ENCODE data around the gene TAS2R20. TPM values are rescaled to one million over a fixed set of nuclear protein-coding genes. Genes with fewer than 3 reads are reported as not detected.

TAS2R20 gene
- total and polyA plus RNA-seq, 2 of the 8 experiments (the other 6 are each of a cell fraction or from before 2014, with no cell fraction given) = 0.57 to 0.71 TPM

DNA sequence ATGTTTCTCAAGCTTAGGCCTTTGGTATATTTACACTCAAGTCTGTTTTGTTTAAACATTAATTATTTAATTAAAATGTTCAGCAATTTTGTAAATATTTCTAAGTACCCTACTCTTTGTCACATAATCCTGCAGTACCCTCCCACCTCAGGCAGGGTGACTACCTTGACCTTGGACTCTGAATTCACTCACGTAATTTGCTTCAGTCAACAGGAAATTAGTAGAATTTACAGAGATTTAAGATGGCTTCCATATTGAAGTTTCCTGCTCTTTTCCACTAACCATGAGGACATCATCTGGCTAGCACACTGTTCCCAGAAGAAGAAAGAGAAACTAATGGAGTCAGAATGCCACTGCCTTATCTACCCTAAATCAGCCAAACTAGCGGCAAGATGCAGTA is 25.3 kb upstream of the TAS2R20 start:
- Histone ChIP-seq H3K36me3 (ENCODE audit: control insufficient read depth in 2 of 4, insufficient read depth in 4 of 4, low read length in 3 of 4) (no peaks in the 10 kb centered on the region), H3K18ac (ENCODE audit: extremely low read depth, low read length) (no peak overlapping the region), H2BK20ac (ENCODE audit: low read length) (no peak overlapping the region), H3K4ac (replicated peaks; ENCODE audit: insufficient read length, low read depth, low read length) (no peak overlapping the region), H3K4me2 (ENCODE audit: insufficient read depth in 1 of 2, low read depth in 2 of 2, low read length in 2 of 2) (no peak overlapping the region), H2BK12ac (ENCODE audit: low read depth, low read length) (no peak overlapping the region), H2AFZ (ENCODE audit: low read length) (no peak overlapping the region), H3K27ac (ENCODE audit: low read depth, low read length) (no peak overlapping the region), H3K79me2 (ENCODE audit: control insufficient read depth in 1 of 2, insufficient read depth in 2 of 2, low read length in 2 of 2) (no peaks in the 10 kb centered on the region), H4K8ac (ENCODE audit: extremely low read depth, insufficient read depth, low read length) (no peak overlapping the region), H3K9me3 (ENCODE audit: insufficient read depth in 2 of 2, low read depth in 1 of 2, low read length in 1 of 2) (no peaks in the 10 kb centered on the region), H3K27me3 (replicated peaks in 1 of 4; ENCODE audit: control insufficient read depth in 3 of 4, extremely low read depth in 1 of 4, insufficient read depth in 3 of 4, low read length in 3 of 4) (peaks cover 0 to 2% (median 0%) of the 10 kb centered on the region in 4 experiments; a peak in 1 of 7 replicates), H3K4me3 (ENCODE audit: extremely low read depth in 1 of 4, insufficient read depth in 2 of 4, low read depth in 3 of 4, low read length in 4 of 4) (no peak overlapping the region), H3K79me1 (ENCODE audit: low read depth, low read length) (no peaks in the 10 kb centered on the region), H3K14ac (ENCODE audit: insufficient read length) (no peak overlapping the region), H3K23me2 (ENCODE audit: low read depth, low read length) (no peaks in the 10 kb centered on the region), H3K23ac (ENCODE audit: insufficient read length) (no peak overlapping the region), H2BK15ac (ENCODE audit: low read length) (no peak overlapping the region), H3K56ac (replicated peaks; ENCODE audit: insufficient read length, low read depth, low read length) (no peak overlapping the region), H4K20me1 (replicated peaks in 1 of 2; ENCODE audit: control insufficient read depth in 1 of 2, insufficient read depth in 2 of 2, low read length in 2 of 2) (peaks cover 0 to 2% of the 10 kb centered on the region in 2 experiments), H2AK5ac (ENCODE audit: low read depth, low read length) (no peak overlapping the region), H4K91ac (replicated peaks; ENCODE audit: insufficient read length, low read length) (no peak overlapping the region), H3K9ac (replicated peaks in 1 of 4; ENCODE audit: extremely low read depth in 1 of 4, low read depth in 3 of 4, low read length in 3 of 4) (no peak overlapping the region), H4K5ac (ENCODE audit: insufficient read length, low read depth, low read length) (no peak overlapping the region), H2BK120ac (replicated peaks; ENCODE audit: low read depth, low read length) (no peak overlapping the region), H2BK5ac (ENCODE audit: low read depth, low read length) (no peak overlapping the region), H3K4me1 (replicated peaks in 1 of 4; ENCODE audit: control insufficient read depth in 3 of 4, insufficient read depth in 4 of 4, low read length in 3 of 4) (no peaks in the 10 kb centered on the region)
- no peak for FAIRE-seq
- DNase-seq (ENCODE audit: low read depth in 1 of 2, low spot score in 2 of 2) = no peak
- CTCF ChIA-PET (ENCODE audit: partially characterized antibody) = interaction anchor here (0.7 to 1.2 kb wide), 3 partner anchors 9 to 462 kb away, joined by 3 to 4 read pairs (median 3); no protein-coding TSS in a partner anchor
- TF ChIP-seq SRF (IDR thresholded peaks at IDR 0.05; ENCODE audit: low read depth, low read length) = no peak
- no peak for TF ChIP-seq TAF1 (IDR thresholded peaks at IDR 0.05; ENCODE audit: low read depth, low read length)
- TF ChIP-seq HDAC6 (IDR thresholded peaks at IDR 0.05; ENCODE audit: low read depth, low read length) = no peak
- TF ChIP-seq CHD1 (IDR thresholded peaks at IDR 0.05; ENCODE audit: low read depth, low read length) = no peak
- no peak for TF ChIP-seq BACH1 (IDR thresholded peaks at IDR 0.05; ENCODE audit: low read length)
- no peak for TF ChIP-seq SP4 (IDR thresholded peaks at IDR 0.05; ENCODE audit: low read length)
- 76% methylated on average over 2 of the region's 2 CpGs; no CpG with 5 or more reads in 1 of the 2 experiments for WGBS, 2 experiments (ENCODE audit: extremely low coverage in 1 of 2, insufficient coverage in 1 of 2, insufficient read length in 1 of 2, insufficient replicate concordance in 2 of 2, low coverage in 1 of 2, low lambda C conversion rate in 2 of 2, missing lambda C conversion rate in 1 of 2)
- POLR2A ChIA-PET (ENCODE audit: partially characterized antibody) = no interaction called here

Data from H1 (cell line).